Ureter (tissue), 1 donor: ENCODE results near the gene TMEM156. TPM values are rescaled to one million over a fixed set of nuclear protein-coding genes. Genes with fewer than 3 reads are reported as not detected.
"Not testable (repeated sequence)": the region's sequence is repeated elsewhere in the genome, so short reads cannot be mapped to it uniquely, and the experiment has no call there.

ENCODE experiments used
- DNase-seq: peaks from one replicate; pipeline ENCODE4 v3.0.0-alpha.2; 2020; ENCODE audit warnings: low spot score
- total RNA-seq: library from RNA; stranded (reverse); gene quantifications from one replicate; pipeline ENCODE4 v1.2.4, GENCODE V29; 2023
- donor health status: DM: yes; HTN: yes; CAD: no.

Gene TMEM156
- total RNA-seq, 1 donor from 2014 or later, result 0.99 TPM

DNA sequence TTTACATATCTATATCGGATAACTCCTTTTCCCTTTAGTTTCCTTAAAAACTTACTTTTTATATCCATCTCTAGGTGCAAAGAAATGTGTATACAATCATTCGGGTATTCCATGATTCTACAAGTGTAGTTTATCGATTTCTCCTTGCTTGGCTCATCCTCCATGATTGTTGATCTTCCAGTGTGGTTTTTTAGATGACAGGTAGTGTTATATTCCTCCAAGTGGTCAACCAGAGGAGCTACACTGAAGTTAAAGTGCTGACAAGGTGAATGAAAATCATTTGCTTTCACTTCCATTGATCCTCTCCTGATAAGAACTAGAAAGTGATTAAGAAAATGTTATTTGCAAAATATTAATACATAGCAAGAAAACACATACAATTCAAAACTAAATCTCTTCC lies 38.5 kb downstream of the TMEM156 start:
- DNase-seq, result no peak

- DNase-seq, result no peak
Measured at GRCh38 chr4:38990241-38990640, 42.0 kb downstream of the TMEM156 start.

DNA sequence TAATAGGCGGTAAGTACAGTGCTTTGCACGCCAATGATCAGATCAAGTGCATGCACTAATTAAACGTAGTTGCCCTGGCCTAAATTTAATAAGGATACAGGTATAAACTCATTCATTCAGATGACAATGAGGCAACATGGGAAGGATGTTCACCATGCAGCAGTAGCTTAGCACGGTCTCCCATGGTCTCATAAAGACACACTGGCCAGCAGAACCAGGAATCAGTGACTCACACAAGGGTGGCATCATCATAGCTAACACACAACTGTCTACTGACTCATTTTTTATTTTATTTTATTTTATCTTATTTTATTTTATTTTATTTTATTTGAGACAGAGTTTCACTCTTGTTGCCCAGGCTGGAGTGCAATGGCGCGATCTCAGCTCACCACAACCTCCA lies 42.7 kb downstream of the TMEM156 start:
- DNase-seq, result no peak

DNA sequence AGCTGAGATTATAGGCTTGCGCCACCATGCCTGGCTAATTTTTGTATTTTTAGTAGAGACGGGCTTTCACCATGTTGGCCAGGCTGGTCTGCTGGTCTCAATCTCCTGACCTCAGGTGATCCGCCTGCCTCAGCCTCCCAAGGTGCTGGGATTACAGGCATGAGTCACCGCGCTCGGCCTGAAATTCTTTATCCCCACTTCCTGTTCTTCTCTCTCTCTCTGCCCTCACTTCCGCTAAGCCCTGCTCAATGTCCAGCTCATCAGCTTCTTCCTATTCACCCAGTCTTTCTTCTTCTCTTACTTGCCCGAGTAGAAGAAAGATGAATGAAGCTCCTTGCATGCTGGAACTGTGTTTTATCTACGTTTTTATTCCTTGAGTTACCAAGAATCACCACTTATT lies 43.9 kb downstream of the TMEM156 start:
- DNase-seq, result not testable (repeated sequence)

DNA sequence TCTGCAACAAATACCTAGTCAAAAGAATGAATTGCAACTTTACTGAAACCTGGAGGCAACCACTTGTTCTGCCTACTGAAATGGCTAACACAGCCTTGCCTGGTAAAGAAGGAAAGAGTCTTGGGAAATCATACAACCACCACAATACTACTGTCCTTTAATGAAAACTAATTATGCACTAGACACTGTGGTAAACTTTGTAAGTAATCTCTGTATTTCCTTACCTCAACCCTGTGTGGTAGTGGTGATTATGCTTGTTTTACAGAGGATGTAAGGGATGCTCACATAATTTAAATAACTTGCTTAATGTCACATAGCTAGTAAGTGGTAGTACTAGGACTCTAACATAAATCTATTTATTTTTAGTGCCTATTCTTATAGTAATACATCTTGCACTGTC lies 44.7 kb downstream of the TMEM156 start:
- DNase-seq, result no peak

DNA sequence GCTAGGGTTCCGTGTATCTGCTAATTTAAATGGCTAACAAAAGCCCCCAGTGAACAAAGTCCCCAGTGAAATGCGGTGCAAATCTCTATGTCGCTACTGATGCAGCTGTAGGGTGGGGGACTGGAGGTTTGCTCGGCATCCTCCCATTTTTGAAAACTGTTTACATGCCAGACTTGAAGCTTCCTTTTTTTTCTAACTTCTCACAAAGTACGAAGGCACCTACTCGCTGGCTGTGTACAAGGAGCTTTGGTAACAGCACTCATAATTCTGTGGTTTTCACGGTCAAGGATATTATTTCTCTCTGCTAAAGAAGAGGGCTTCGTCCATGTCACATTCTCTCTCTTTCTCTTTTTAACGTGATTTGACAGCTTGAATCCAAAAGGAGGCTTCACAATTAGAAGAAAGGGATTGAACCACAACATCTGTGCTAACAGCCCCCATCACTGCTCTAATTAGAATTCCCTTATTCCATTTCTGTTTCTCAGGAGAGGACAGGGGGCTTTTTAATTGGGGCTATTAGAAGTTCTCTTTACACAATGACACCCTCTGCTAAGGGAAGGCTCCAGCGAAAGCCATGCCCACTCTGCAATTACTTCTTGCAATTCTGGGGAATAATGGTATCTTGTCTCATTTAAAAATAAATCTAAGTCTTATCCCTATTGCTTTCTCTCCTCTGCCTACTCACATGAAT lies 46.7 kb downstream of the TMEM156 start:
- DNase-seq, result no peak

DNA sequence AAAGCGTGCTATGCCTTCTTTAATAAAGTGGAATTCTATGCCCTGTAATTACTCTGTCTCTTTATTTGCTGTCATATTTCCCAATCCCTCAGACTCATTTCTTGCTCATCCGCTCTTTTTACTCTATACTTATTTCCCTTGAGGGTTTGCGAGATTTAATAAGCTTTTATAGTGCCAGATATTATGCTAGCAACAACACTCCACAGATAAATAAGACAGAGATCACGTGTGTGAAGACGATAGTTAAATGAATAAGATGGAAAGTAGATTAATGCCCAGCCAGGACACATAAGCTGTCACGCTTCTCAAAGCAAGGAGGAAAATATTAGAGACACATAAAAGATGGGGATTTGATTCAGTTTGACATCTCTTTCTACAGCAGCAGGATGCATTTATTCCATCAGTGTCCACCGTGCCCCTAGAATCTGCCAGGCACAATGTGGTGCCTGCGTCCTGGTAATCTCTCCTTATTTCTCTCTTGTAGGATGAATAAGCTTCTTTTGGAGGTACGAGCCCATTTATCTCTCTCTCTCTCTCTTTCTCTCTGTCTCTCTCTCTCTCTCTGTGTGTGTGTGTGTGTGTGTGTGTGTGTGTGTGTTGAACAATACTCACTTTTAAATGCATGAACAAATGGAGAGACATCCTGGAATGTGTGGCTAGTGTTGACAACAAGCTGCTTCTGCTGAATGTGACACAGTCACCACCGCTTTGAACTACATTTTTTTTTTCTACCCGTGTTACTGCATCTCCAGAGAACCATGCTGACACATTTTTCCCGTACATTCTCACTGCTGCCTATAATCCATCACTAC lies 48.2 kb downstream of the TMEM156 start:
- DNase-seq, result no peak

GRCh38 chr4:38983291-38983690 lies 48.9 kb downstream of the TMEM156 start:
- no peak for DNase-seq

DNA sequence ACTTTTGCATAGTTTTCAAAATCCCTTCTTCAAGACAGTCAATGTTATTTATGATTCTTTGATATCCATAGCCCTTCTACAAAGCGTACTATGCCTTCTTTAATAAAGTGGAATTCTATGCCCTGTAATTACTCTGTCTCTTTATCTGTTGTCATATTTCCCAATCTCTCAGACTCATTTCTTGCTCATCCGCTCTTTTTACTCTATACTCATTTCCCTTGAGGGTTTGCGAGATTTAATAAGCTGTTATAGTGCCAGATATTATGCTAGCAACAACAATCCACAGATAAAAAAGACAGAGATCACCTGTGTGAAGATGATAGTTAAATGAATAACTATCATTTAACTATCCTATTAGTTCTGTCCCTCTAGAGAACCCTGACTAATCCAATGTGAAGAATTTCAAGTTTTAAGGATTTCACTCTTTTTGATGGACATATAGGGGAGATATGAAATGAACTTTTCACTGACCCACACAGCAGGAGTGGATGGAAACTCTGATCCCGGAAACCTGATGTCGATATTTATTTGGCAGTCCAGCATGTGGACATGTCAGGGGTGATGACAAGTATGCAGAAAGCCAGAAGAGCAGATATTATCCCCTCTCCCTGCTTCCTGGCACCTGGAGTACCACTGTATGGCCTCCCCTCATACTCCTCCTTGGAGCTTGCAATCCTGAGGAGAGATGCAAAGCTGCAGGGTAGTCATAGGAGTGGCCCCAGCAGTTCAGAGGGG lies 49.7 kb downstream of the TMEM156 start:
- no peak for DNase-seq

GRCh38 chr4:38980903-38981676 lies 51.1 kb downstream of the TMEM156 start:
- DNase-seq, result no peak

- DNase-seq, result no peak
Measured at GRCh38 chr4:38979511-38980230, 52.5 kb downstream of the TMEM156 start.

DNA sequence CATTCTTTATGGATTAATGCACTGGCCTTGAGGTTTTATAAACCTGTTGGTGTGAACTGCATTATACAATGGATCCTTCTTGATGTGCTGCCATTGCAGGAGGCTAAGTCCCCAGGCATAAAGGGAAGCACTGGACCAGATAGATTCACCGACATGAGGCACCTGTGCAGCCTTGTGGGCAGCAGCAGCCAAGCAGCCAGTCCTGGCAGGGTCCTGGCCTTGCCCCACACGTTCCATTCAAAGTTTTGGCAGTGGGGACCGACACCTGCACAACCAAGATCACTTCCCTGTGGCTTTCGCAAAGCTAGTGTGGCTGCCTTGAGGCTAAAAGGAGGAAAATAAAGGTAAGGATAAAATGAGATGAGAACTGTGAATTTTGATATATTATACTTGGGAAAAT lies 53.1 kb downstream of the TMEM156 start:
- no peak for DNase-seq

- no peak for DNase-seq
Measured at GRCh38 chr4:38976308-38976707, 55.9 kb downstream of the TMEM156 start.

DNA sequence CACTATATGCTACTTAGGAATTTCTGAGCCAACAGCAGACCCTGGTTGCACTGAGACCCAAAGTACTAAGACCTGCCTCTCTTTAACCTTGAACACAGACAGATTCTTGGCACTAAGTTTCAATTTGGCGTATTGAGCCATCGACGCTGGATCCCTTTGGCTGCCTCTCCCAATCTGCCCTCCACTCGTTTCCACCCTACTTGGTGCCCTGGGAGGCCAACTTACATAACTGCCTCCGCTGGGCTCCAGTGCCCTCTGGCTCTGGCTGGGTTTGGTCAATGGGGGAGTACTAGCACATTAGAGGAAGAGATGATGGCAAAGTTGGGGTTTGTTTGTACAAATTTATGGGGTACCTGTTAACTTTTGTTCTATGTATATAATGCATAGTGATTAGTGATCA lies 63.5 kb downstream of the TMEM156 start:
- DNase-seq, result no peak

DNA sequence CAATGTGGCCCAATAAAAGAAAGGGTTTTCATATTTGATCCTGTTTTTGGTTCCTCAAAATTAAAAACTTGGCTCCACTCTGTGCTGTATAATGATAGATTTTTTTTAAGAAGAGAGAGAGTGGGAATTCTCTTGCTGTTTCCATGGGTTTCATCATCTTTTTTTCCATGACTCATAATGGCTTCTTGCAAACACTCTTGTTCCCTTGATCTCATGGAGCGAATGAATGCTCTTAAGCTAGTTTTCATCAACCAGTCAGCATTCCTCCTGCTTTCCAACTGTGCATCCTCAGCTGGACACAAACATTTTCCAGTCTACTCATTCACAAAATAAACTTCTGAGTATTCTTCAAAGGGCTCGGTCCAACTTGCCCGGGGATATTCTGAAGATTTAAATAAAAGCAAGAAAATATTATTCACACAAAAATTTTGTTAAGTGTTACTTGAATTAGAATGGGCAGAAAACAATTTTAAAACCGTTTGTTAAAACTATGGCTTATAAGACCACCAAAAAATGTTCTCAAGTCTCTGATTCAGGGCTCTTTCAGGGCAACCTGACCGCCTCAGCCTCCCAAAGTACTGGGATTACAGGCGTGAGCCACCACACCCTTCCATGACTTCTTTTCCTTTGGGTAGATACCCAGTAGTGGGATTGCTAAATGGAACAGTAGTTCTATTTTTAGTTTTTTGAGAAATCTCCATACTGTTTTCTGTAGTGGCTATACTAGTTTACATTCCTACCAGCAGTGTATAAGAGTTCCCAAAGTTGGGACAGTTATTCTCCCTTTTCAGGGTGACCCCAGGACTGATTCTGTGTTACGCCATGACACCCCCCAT lies 64.7 kb downstream of the TMEM156 start:
- DNase-seq, result no peak

GRCh38 chr4:38965866-38966265 lies 66.3 kb downstream of the TMEM156 start:
- no peak for DNase-seq

DNA sequence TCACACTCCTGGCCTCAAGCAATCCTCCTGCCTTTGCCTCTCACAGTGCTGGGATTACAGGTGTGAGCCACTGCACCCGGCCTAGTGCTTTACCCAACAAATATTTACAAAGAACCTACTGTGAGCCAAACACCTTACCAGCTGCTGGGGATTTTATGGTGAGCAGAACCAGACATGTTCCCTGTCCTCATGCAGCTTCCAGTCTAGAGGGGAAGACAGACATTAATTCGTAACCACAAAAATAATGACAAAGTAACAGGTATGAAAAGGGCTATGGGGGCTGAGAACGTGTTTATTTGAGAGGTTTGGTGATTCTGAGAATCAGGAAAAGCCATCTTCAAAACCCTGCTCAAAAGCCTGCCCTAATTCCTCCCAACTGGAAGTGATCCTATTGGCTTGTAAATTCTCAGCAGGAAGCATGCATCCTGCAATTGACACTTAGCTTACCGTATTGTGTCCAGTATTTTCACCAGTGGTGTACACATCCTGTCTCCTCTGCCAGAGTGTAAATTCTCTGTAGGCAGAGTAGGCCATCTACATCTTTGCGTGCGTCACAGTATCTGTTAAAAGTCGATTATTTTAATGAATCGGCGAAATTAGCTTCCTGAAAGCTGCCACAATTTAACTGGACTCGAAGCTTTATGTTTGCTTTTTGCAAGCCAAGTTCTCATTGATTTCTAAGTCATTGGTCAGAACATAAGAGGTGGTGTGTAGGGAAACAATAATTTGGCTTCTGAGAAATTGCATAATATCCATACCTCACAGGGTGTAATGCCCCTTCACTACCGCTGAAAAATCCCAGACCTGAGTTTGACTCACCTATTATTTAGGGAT lies 67.0 kb downstream of the TMEM156 start:
- no peak for DNase-seq

DNA sequence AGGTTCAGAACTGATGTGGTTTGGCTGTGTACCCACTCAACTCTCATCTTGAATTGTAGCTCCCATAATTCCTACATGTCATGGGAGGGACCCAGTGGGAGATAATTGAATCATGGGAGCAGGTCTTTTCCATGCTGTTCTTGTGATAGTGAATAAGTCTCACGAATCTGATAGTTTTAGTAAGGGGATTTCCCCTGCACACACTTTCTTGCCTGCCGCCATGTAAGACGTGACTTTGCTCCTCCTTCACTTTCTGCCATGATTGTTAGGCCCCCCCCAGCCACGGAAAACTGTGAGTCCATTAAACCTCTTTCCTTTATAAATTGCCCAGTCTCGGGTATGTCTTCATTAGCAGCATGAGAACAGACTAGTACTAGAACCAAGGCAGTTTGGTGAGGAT lies 73.0 kb downstream of the TMEM156 start:
- DNase-seq, result not testable (repeated sequence)

DNA sequence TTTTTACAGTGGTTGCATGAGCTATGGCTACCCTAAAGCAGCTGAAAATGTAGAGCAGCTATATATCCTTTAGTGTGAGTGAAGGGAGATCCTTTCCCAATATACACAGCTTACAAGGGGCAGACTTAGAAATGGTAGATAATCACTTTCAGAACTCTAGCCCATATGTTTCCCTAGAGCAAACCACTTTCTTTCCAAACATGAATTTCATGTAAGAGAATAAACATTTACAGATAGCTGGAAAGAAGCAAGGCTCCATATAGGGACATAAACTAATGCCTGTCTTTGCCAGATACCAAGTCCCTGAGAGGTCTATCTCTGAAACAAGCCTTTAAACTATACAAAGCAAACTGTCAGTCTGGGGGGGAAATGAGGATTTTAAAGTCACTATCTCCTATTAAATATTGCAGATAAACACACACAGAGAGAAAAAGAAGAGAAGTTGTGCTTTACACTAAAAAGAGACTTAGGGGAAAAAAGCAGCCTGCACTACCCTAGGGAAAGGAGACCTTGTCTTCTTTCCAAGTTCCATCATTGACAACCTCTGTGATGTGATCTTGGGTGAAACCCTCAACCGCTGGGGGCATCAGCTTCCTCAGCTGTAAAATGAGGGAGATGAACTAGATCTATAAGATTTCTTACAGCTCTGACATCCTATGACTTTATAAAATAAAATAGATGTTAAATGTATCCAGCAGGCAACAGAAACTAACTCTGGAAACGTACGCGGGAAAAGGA lies 73.6 kb downstream of the TMEM156 start:
- DNase-seq, result no peak
